ENCODE results near the gene TSPEAR. TPM values are rescaled to one million over a fixed set of nuclear protein-coding genes. Genes with fewer than 3 reads are reported as not detected.

Gene TSPEAR
- polyA plus RNA-seq, 2 donors, result 0.01 to 0.04 TPM

DNA sequence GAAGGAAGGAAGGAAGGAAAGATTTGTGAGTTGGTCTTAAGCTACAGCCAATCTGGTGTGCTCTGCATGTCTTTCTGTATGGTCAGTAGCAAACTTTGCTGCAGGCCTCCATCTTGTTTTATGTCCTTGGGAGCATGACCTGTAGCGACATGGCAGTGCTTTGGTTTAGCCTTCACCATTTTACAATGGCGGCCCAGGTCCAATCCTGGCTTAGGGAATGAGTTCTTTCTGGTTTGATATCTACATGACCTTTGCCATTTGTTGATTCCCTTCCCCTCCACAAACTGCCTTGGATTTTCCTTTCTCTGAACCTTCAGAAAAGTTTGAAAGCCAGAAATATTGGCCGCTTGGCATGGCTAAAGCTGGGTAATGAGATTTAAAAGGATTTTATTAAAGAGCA is 30.5 kb upstream of the TSPEAR start:
- Histone ChIP-seq H3K4me3 (ENCODE audit: low read depth in 1 of 2, low read length in 2 of 2) (no peak overlapping the region), H3K36me3 (ENCODE audit: control insufficient read depth in 2 of 2, insufficient read depth in 2 of 2, low read length in 1 of 2) (no peaks in the 10 kb centered on the region), H3K9me3 (ENCODE audit: control insufficient read depth in 2 of 2, insufficient read depth in 1 of 2, low read depth in 1 of 2, low read length in 1 of 2) (peaks cover 2 to 13% of the 10 kb centered on the region in 2 donors), H3K4me1 (ENCODE audit: control insufficient read depth in 2 of 2, insufficient read depth in 2 of 2, low read length in 1 of 2) (no peaks in the 10 kb centered on the region), H3K27me3 (ENCODE audit: control insufficient read depth in 1 of 2, insufficient read depth in 2 of 2, low read length in 2 of 2) (no peaks in the 10 kb centered on the region), H3K27ac (ENCODE audit: low read depth in 2 of 2, low read length in 1 of 2) (no peak overlapping the region)
- 94% methylated on average over 3 of the region's 3 CpGs for WGBS, 2 donors

DNA sequence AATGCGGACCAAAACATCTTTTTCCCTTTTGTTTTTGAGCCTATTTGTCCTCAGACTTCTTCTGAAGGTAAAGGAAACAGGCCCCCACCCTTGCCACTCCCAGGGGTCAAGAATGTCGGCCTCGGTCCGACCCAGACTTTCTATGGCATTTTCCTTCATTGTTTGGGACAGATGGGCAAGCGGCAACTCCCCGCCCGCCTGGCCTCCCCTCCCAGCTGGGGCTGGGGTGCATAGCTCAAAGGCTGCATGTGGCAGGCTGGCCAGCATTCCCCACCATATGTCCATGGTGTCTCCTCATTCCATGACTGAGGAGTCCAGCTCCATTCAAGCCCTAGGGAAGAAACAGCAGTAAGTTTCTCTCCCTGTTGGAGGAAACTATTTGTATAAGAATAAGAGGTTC is 29.4 kb upstream of the TSPEAR start:
- Histone ChIP-seq H3K27ac (ENCODE audit: low read depth in 2 of 2, low read length in 1 of 2) (no peak overlapping the region), H3K27me3 (ENCODE audit: control insufficient read depth in 1 of 2, insufficient read depth in 2 of 2, low read length in 2 of 2) (no peaks in the 10 kb centered on the region), H3K9me3 (ENCODE audit: control insufficient read depth in 2 of 2, insufficient read depth in 1 of 2, low read depth in 1 of 2, low read length in 1 of 2) (peaks cover 5 to 23% of the 10 kb centered on the region in 2 donors), H3K4me1 (ENCODE audit: control insufficient read depth in 2 of 2, insufficient read depth in 2 of 2, low read length in 1 of 2) (no peaks in the 10 kb centered on the region), H3K36me3 (ENCODE audit: control insufficient read depth in 2 of 2, insufficient read depth in 2 of 2, low read length in 1 of 2) (no peaks in the 10 kb centered on the region), H3K4me3 (ENCODE audit: low read depth in 1 of 2, low read length in 2 of 2) (no peak overlapping the region)
- WGBS, 2 donors, result 82 to 90% methylated on average over 7 of the region's 7 CpGs

DNA sequence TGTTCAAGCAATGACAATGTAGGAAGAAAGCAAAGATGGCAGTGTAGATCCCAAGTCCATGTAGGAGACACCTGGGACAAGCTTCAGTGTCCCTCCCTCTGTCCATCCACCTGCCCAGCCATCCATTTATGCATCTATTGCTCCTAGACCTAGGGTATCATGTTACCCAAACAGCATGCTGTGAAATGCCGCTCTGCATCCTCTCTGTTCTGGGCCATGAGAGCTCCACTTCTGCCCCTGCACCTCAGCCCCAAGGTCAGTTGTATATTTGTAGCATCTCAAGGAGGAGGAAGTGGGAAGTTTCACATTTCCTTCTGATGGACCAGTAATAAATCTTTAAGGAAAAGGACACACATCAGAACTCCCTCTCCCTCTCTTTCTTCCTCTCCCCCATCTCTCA is 27.9 kb upstream of the TSPEAR start:
- no peaks in the 10 kb centered on the region for H3K4me1 ChIP-seq (ENCODE audit: control insufficient read depth in 2 of 2, insufficient read depth in 2 of 2, low read length in 1 of 2)
- H3K9me3 ChIP-seq (ENCODE audit: control insufficient read depth in 2 of 2, insufficient read depth in 1 of 2, low read depth in 1 of 2, low read length in 1 of 2), result peaks cover 5 to 25% of the 10 kb centered on the region in 2 donors
- no peaks in the 10 kb centered on the region for H3K36me3 ChIP-seq (ENCODE audit: control insufficient read depth in 2 of 2, insufficient read depth in 2 of 2, low read length in 1 of 2)
- H3K27ac ChIP-seq (ENCODE audit: low read depth in 2 of 2, low read length in 1 of 2), result no peak overlapping the region
- H3K4me3 ChIP-seq (ENCODE audit: low read depth in 1 of 2, low read length in 2 of 2), result no peak overlapping the region
- no peaks in the 10 kb centered on the region for H3K27me3 ChIP-seq (ENCODE audit: control insufficient read depth in 1 of 2, insufficient read depth in 2 of 2, low read length in 2 of 2)
- 96 to 97% methylated on average over 1 of the region's 1 CpG for WGBS, 2 donors

DNA sequence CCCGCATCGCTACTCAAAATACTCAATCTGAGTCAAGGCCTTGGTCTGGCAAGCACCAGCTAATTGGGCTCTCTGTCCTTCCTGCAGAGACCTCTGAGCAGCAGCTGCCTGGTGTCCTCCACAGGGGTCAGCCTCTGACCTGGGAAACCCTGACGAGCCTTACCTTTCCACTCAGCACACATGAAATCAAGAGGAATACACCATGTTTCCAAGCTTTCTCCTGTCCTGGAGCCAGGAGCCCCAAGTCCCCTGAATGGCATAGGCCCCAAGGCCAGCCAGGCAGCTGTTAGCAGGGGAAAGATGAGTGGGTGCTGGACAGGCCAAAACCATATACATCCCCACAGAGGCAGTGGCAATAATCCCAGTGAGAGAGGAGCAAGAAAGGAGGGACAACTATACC is 27.2 kb upstream of the TSPEAR start:
- Histone ChIP-seq H3K36me3 (ENCODE audit: control insufficient read depth in 2 of 2, insufficient read depth in 2 of 2, low read length in 1 of 2) (no peaks in the 10 kb centered on the region), H3K27me3 (ENCODE audit: control insufficient read depth in 1 of 2, insufficient read depth in 2 of 2, low read length in 2 of 2) (no peaks in the 10 kb centered on the region), H3K9me3 (ENCODE audit: control insufficient read depth in 2 of 2, insufficient read depth in 1 of 2, low read depth in 1 of 2, low read length in 1 of 2) (peaks cover 5 to 25% of the 10 kb centered on the region in 2 donors), H3K4me1 (ENCODE audit: control insufficient read depth in 2 of 2, insufficient read depth in 2 of 2, low read length in 1 of 2) (no peaks in the 10 kb centered on the region), H3K4me3 (ENCODE audit: low read depth in 1 of 2, low read length in 2 of 2) (no peak overlapping the region), H3K27ac (ENCODE audit: low read depth in 2 of 2, low read length in 1 of 2) (no peak overlapping the region)
- WGBS, 2 donors, result 79 to 97% methylated on average over 3 of the region's 3 CpGs

DNA sequence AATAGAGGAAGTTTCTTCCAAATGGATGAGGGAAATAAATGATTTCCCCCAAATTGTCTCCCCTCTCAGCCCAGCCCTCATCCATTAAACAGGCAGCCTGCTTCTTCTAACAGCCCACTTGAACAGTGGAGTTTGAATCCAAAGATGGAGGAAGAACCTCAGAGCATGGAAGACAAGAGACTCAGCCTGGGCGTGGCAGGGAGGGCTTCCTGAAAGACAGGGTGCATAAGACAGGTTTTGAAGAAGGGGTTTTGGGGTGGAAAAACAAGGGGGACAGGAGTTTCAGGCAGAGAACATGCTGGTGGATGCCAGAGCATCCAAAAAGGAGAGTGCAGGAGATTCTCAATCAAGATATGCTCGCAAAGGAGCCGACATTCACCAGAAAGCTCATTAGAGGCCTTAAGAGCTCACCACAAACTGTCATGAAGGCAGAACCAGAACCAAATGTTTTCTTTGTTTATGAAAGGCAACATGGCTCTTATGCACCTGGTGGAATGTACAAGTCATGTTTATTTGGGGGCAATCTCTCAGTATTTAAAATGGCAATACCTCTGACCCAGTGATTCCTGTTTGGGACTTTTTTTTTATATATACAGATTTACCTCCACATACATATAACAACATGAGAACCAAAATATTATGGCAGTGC is 26.5 kb upstream of the TSPEAR start:
- Histone ChIP-seq H3K27me3 (ENCODE audit: control insufficient read depth in 1 of 2, insufficient read depth in 2 of 2, low read length in 2 of 2) (no peaks in the 10 kb centered on the region), H3K4me3 (ENCODE audit: low read depth in 1 of 2, low read length in 2 of 2) (no peak overlapping the region), H3K9me3 (ENCODE audit: control insufficient read depth in 2 of 2, insufficient read depth in 1 of 2, low read depth in 1 of 2, low read length in 1 of 2) (peaks cover 5 to 25% of the 10 kb centered on the region in 2 donors), H3K36me3 (ENCODE audit: control insufficient read depth in 2 of 2, insufficient read depth in 2 of 2, low read length in 1 of 2) (no peaks in the 10 kb centered on the region), H3K27ac (ENCODE audit: low read depth in 2 of 2, low read length in 1 of 2) (no peak overlapping the region), H3K4me1 (ENCODE audit: control insufficient read depth in 2 of 2, insufficient read depth in 2 of 2, low read length in 1 of 2) (no peaks in the 10 kb centered on the region)
- 60 to 71% methylated on average over 3 of the region's 3 CpGs for WGBS, 2 donors

DNA sequence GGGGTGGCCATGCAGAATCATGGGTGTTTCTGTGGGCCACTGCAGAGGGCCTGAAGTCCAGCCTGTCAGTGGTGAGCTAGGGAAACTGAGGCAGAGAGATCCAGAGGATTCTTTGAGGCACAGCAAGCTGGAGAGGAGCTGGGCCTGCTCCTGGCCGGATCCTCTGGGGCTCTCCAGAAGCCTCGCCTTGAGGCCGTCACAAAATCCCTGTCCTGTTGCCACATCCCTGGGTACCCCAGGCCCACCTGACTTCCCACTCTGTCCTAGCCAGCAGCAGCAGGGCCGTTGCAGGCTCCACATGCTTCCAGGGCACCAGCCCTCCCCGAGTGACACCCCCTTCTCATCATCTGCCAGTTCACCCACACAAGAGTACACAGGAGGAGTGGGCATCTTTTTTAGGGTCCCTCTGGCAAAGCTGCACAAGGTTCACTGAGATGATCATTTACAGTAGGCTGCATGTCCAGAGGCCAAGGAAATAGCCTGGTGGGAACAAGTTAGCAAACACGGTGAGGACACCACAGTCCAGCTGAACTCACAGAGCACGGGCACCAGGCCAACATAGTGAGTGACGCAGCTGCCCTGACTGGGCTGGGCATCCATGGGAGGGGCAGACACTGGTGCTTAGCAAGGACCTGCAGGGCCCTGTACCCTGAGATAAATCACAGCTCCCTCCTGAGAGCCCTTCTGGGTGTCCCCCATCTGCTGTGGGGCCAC is 25.1 kb upstream of the TSPEAR start:
- Histone ChIP-seq H3K4me3 (ENCODE audit: low read depth in 1 of 2, low read length in 2 of 2) (no peak overlapping the region), H3K36me3 (ENCODE audit: control insufficient read depth in 2 of 2, insufficient read depth in 2 of 2, low read length in 1 of 2) (no peaks in the 10 kb centered on the region), H3K4me1 (ENCODE audit: control insufficient read depth in 2 of 2, insufficient read depth in 2 of 2, low read length in 1 of 2) (no peaks in the 10 kb centered on the region), H3K9me3 (ENCODE audit: control insufficient read depth in 2 of 2, insufficient read depth in 1 of 2, low read depth in 1 of 2, low read length in 1 of 2) (peaks cover 5 to 25% of the 10 kb centered on the region in 2 donors), H3K27me3 (ENCODE audit: control insufficient read depth in 1 of 2, insufficient read depth in 2 of 2, low read length in 2 of 2) (no peaks in the 10 kb centered on the region), H3K27ac (ENCODE audit: low read depth in 2 of 2, low read length in 1 of 2) (no peak overlapping the region)
- WGBS, 2 donors, result 76 to 89% methylated on average over 8 of the region's 8 CpGs

DNA sequence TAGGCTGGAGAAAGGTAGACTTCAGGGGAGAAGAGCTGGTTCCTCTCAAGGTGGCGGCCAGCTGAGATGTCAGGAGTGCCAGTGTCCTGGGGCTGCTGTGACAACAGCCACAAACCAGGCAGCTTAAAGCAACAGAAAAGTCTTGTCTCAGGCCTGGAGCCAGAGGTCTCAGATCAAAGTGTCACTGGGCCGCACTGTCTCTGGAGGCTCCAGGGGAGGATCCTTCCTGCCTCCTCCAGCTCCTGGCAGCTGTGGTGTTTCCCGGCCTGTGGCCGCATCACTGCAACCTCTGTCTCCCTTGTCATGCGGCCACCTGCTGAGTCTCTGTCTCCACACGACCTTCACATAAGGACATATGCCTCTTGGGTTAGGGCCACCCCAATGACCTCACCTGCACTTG is 24.4 kb upstream of the TSPEAR start:
- H3K36me3 ChIP-seq (ENCODE audit: control insufficient read depth in 2 of 2, insufficient read depth in 2 of 2, low read length in 1 of 2), result no peaks in the 10 kb centered on the region
- H3K4me1 ChIP-seq (ENCODE audit: control insufficient read depth in 2 of 2, insufficient read depth in 2 of 2, low read length in 1 of 2), result no peaks in the 10 kb centered on the region
- no peak overlapping the region for H3K4me3 ChIP-seq (ENCODE audit: low read depth in 1 of 2, low read length in 2 of 2)
- H3K9me3 ChIP-seq (ENCODE audit: control insufficient read depth in 2 of 2, insufficient read depth in 1 of 2, low read depth in 1 of 2, low read length in 1 of 2), result peaks cover 5 to 25% of the 10 kb centered on the region in 2 donors
- no peak overlapping the region for H3K27ac ChIP-seq (ENCODE audit: low read depth in 2 of 2, low read length in 1 of 2)
- 82 to 85% methylated on average over 6 of the region's 6 CpGs for WGBS, 2 donors
- H3K27me3 ChIP-seq (ENCODE audit: control insufficient read depth in 1 of 2, insufficient read depth in 2 of 2, low read length in 2 of 2), result no peaks in the 10 kb centered on the region

GRCh38 chr21:44734841-44735240 is 23.5 kb upstream of the TSPEAR start:
- Histone ChIP-seq H3K27ac (ENCODE audit: low read depth in 2 of 2, low read length in 1 of 2) (no peak overlapping the region), H3K36me3 (ENCODE audit: control insufficient read depth in 2 of 2, insufficient read depth in 2 of 2, low read length in 1 of 2) (no peaks in the 10 kb centered on the region), H3K4me3 (ENCODE audit: low read depth in 1 of 2, low read length in 2 of 2) (no peak overlapping the region), H3K27me3 (ENCODE audit: control insufficient read depth in 1 of 2, insufficient read depth in 2 of 2, low read length in 2 of 2) (no peaks in the 10 kb centered on the region), H3K4me1 (ENCODE audit: control insufficient read depth in 2 of 2, insufficient read depth in 2 of 2, low read length in 1 of 2) (no peaks in the 10 kb centered on the region), H3K9me3 (ENCODE audit: control insufficient read depth in 2 of 2, insufficient read depth in 1 of 2, low read depth in 1 of 2, low read length in 1 of 2) (peaks cover 5 to 25% of the 10 kb centered on the region in 2 donors)
- 92 to 94% methylated on average over 17 of the region's 17 CpGs for WGBS, 2 donors

DNA sequence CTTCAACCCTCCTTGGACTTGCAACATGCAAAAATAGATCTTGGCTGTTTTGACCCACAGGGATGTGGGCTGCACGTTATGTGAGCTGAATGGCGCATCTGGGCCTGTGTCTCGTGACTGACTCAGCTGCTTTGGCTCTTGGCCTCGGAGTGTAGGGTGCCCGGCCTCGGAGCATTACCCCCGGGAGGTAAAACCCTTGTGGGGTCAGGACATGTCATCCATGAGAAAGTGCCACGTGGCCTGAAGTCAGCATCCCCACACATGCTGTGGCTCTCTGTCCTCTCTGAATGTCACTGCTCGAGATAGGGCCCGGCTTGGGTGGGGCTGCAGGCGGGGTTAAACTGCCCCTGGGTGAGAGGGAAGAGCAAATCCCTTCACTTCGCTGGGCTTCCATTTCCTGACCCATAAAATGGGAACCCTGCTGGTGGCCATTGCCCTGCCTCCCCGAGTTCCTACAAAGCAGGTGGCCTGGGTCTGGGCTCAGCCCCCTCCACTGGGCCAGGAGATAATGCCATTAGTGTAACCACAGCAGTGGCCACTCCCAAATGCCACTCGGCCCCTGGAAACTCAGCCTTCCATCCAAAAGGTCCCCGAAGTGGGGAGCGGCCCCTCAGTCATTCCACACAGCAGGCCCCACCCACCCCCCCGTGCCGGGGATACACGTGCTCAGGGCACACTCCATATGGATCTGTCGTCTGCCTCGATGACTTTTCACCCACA is 22.8 kb upstream of the TSPEAR start:
- Histone ChIP-seq H3K27ac (ENCODE audit: low read depth in 2 of 2, low read length in 1 of 2) (no peak overlapping the region), H3K4me3 (ENCODE audit: low read depth in 1 of 2, low read length in 2 of 2) (no peak overlapping the region), H3K27me3 (ENCODE audit: control insufficient read depth in 1 of 2, insufficient read depth in 2 of 2, low read length in 2 of 2) (no peaks in the 10 kb centered on the region), H3K4me1 (ENCODE audit: control insufficient read depth in 2 of 2, insufficient read depth in 2 of 2, low read length in 1 of 2) (no peaks in the 10 kb centered on the region), H3K9me3 (ENCODE audit: control insufficient read depth in 2 of 2, insufficient read depth in 1 of 2, low read depth in 1 of 2, low read length in 1 of 2) (peaks cover 5 to 22% of the 10 kb centered on the region in 2 donors), H3K36me3 (ENCODE audit: control insufficient read depth in 2 of 2, insufficient read depth in 2 of 2, low read length in 1 of 2) (no peaks in the 10 kb centered on the region)
- WGBS, 2 donors, result 79 to 83% methylated on average over 21 of the region's 21 CpGs
